Adrenal gland (tissue), 12 donors: ENCODE measurements around the gene AGAP3. TPM values are rescaled to one million over a fixed set of nuclear protein-coding genes. Genes with fewer than 3 reads are reported as not detected.

Experiments
- DNase-seq, 7 donors: peaks; one replicate each; pipeline ENCODE4 v3.0.0-alpha.2; 2019 to 2020
- H3K27ac ChIP-seq, 5 donors: fragments of 200-600 bp; sonication (generic) in 4 of 5; 1 replicate in 3 of 5; 2 replicates in 2 of 5; pipeline versions ENCODE4 v1.5.1 to v1.8.0; 2016 to 2020; ENCODE audit warnings: mild to moderate bottlenecking in 1 of 5
- H3K27me3 ChIP-seq: fragments of 200-600 bp; 2 replicates; pipeline ENCODE4 v1.8.0; 2021
- H3K36me3 ChIP-seq, 2 donors: fragments of 200-600 bp; replicated peaks in 1 of 2; 1 replicate in 1 of 2; 2 replicates in 1 of 2; pipeline versions ENCODE4 v1.5.1 to v1.8.0; 2018 to 2022
- H3K4me1 ChIP-seq, 2 donors: fragments of 200-600 bp; replicated peaks in 1 of 2; 1 replicate in 1 of 2; 2 replicates in 1 of 2; pipeline versions ENCODE4 v1.5.1 to v1.8.0; 2018 to 2021
- H3K4me3 ChIP-seq, 4 donors: fragments of 200-600 bp; sonication (generic) in 3 of 4; one replicate each; pipeline ENCODE4 v1.5.1; 2016 to 2018
- H3K9me3 ChIP-seq, 3 donors: fragments of 200-600 bp; sonication (generic) in 1 of 3; replicated peaks in 1 of 3; 1 replicate in 2 of 3; 2 replicates in 1 of 3; pipeline versions ENCODE4 v1.5.1 to v1.8.0; 2016 to 2021
- POLR2A ChIP-seq, 2 donors: fragments of 450-650 bp; IDR thresholded peaks; one replicate each; pipeline ENCODE4 v1.6.1; 2017; ENCODE audit warnings: antibody characterized with exemption in 2 of 2, mild to moderate bottlenecking in 2 of 2, moderate library complexity in 1 of 2
- WGBS, 4 donors: extraction: QIAGEN DNeasy Blood & Tissue Kit in 2 of 4; methylation state at CpG; one replicate each; pipeline versions ENCODE4 v1.1.5 to v1.1.7; 2013 to 2017; 5-methylcytosine and 5-hydroxymethylcytosine counted together
- intact Hi-C, 2 donors: fragments of 100-400 bp; cut with DNase I; formaldehyde crosslinking; loops; one replicate each; pipeline versions ENCODE4 v1.14.1 to v1.15.0; 2022 to 2023
- polyA plus RNA-seq, 3 donors: library from polyadenylated mRNA; stranded (reverse); fragments of 200-250 nt in 2 of 3; fragments of 350-450 nt in 1 of 3; fragmentation: Illumina TruSeq in 1 of 3; extraction: RNeasy Lipid Tissue Mini Kit (QIAGEN cat#74804) in 1 of 3; gene quantifications; one replicate each; pipeline ENCODE4 v1.2.3, GENCODE V29; 2013 to 2014
- total RNA-seq, 9 donors: library from RNA; depleted of rRNA in 4 of 9; stranded (reverse); fragments of >200 nt in 4 of 9; fragments of 120-200 nt in 1 of 9; fragmentation: NEBNext Ultra II Directional in 1 of 9; extraction: Animal tissue kit (Norgen Biotek cat#: 25700) in 1 of 9; gene quantifications; one replicate each; pipeline versions ENCODE4 v1.1.0 to v1.2.4, GENCODE V29; 2013 to 2023
- TF ChIP-seq, protein P1 (sequence below), 6 experiments: fragments of 450-650 bp in 4 of 6; fragments of 200-600 bp in 2 of 6; sonication (generic) in 1 of 6; IDR thresholded peaks; 1 replicate in 5 of 6; 2 replicates in 1 of 6; pipeline versions ENCODE4 v1.5.1 to v1.8.0; 2016 to 2021; ENCODE audit warnings: antibody characterized with exemption in 6 of 6, mild to moderate bottlenecking in 2 of 6, moderate library complexity in 1 of 6
- donor health status: healthy with polysubstance abuse.
- donor health status: Bipolar disorder and iron deficiency.
- donor health status: DM: yes; HTN: yes; CAD: no.
- donor health status: DM: no; HTN: no; CAD: no.
- donor health status: DM: no; HTN: no; CAD: no.
- donor health status: DM: yes; HTN: yes; CAD: no.

AGAP3 gene
- total and polyA plus RNA-seq, 12 donors, result 17.2 to 236 (median 50.9) TPM

DNA sequence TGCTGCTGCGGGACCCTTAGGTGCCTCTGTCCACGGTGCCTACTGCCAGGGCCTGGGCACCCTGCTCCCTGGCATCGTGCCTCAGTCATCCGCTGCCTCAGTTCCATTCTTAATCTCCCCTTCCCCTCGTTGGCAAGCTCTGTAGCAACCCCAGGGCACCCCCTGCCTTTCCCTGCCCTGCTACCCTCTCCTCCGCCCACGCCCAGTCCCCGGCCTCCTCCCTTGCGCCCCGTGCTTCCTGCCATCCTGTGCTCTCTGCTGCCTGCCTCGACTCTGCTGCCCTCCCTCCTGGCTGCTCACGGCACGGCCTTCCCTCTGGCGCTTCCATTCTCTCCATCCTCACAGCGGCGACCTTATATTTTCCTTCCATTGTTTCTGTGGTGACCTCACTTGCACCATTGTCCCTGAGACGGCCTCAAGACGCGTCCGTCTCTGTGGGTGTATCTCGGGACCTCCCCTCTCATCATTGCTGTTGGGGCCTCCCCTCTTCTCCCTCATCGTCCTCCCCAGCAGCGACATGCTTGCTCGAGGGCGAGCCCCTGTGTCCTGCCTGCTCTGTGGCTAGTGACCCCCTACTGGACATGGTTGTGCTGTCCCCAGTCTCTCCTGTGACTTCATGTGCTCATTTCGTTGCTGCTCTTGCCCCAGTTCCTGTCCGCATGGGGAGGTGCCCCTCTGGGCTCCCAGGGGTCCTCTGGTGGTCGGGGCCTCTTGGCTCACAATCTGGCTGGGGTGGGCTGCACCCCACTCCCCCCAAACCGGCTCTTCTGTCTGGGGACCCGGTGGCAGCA, 35.3 kb downstream of the AGAP3 start:
- no peaks in the 10 kb centered on the region for H3K27me3 ChIP-seq
- H3K4me1 ChIP-seq, result peaks cover 0 to 7% of the 10 kb centered on the region in 2 donors
- no peak overlapping the region for H3K4me3 ChIP-seq
- no peak overlapping the region for H3K27ac ChIP-seq
- peaks cover 0 to 68% of the 10 kb centered on the region in 2 donors for H3K36me3 ChIP-seq
- TF ChIP-seq POLR2A (IDR thresholded peaks at IDR 0.05), result no peak
- TF ChIP-seq, protein P1, sequence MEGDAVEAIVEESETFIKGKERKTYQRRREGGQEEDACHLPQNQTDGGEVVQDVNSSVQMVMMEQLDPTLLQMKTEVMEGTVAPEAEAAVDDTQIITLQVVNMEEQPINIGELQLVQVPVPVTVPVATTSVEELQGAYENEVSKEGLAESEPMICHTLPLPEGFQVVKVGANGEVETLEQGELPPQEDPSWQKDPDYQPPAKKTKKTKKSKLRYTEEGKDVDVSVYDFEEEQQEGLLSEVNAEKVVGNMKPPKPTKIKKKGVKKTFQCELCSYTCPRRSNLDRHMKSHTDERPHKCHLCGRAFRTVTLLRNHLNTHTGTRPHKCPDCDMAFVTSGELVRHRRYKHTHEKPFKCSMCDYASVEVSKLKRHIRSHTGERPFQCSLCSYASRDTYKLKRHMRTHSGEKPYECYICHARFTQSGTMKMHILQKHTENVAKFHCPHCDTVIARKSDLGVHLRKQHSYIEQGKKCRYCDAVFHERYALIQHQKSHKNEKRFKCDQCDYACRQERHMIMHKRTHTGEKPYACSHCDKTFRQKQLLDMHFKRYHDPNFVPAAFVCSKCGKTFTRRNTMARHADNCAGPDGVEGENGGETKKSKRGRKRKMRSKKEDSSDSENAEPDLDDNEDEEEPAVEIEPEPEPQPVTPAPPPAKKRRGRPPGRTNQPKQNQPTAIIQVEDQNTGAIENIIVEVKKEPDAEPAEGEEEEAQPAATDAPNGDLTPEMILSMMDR (IDR thresholded peaks at IDR 0.05), result no peak
- DNase-seq, result no peak
- intact Hi-C loops, result loop anchor here (5.0 to 10.0 kb wide), 2 partner anchors 51 to 183 kb away; no protein-coding TSS in a partner anchor
- no peaks in the 10 kb centered on the region for H3K9me3 ChIP-seq
- WGBS, 4 donors, result 84 to 88% (median 87%) methylated on average over 27 to 30 of the region's 30 CpGs

DNA sequence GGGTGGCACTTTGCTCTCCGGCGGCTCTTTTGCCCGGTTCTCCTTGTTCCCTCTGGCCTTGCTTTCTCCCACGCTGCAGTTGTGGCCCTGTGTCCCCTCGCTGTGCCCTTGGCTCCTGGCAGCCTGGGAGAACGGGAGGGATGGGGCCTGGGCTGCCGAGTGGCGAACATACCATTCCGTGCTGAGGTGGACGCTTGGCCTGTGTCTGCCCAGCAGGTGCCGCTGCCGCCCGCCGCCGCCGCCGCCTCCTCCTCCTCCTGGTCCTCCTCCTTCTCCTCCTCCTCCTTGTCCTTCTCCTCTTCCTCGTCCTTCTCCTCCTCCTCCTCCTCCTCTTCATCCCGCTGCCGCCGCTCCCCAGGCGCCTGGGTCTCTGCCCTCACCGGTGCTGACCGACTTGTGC, 36.0 kb downstream of the AGAP3 start:
- 81 to 91% (median 89%) methylated on average over 19 to 24 of the region's 24 CpGs for WGBS, 4 donors
- Histone ChIP-seq H3K27ac (no peak overlapping the region), H3K27me3 (no peaks in the 10 kb centered on the region), H3K36me3 (peaks cover 0 to 68% of the 10 kb centered on the region in 2 donors), H3K4me3 (no peak overlapping the region), H3K4me1 (peaks cover 0 to 7% of the 10 kb centered on the region in 2 donors), H3K9me3 (no peaks in the 10 kb centered on the region)
- DNase-seq, result no peak
- intact Hi-C loops, result loop anchor here (5.0 to 10.0 kb wide), 2 partner anchors 50 to 183 kb away; no protein-coding TSS in a partner anchor
- TF ChIP-seq POLR2A (IDR thresholded peaks at IDR 0.05), result no peak
- TF ChIP-seq, protein P1 (IDR thresholded peaks at IDR 0.05), result no peak

DNA sequence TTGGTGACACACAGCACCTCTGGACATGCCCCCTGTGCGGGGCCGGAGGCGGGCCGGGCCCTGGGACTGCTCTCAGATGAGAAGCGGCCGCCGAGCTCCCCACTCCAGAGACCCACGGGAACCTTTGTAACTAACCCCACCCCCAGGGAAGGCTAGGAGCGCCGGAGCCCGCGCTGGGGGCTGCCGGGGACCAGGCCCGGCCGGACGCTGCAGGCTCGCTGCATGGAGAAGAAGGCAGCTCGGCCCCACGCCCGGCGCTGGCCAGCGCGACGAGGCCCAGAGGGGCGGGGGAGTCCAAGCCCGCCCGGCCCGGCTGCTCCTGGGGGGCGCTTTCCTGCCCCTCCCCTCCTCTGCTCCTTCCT, 36.5 kb downstream of the AGAP3 start:
- H3K9me3 ChIP-seq, result no peaks in the 10 kb centered on the region
- H3K36me3 ChIP-seq, result peaks cover 0 to 65% of the 10 kb centered on the region in 2 donors
- DNase-seq, result no peak
- no peak overlapping the region for H3K4me3 ChIP-seq
- TF ChIP-seq, protein P1 (IDR thresholded peaks at IDR 0.05), result no peak
- TF ChIP-seq POLR2A (IDR thresholded peaks at IDR 0.05), result no peak
- intact Hi-C loops, result loop anchor here (5.0 to 10.0 kb wide), 2 partner anchors 50 to 182 kb away; no protein-coding TSS in a partner anchor
- 90 to 93% (median 92%) methylated on average over 12 to 29 of the region's 29 CpGs for WGBS, 4 donors
- H3K27me3 ChIP-seq, result no peaks in the 10 kb centered on the region
- H3K4me1 ChIP-seq, result peaks cover 0 to 7% of the 10 kb centered on the region in 2 donors
- no peak overlapping the region for H3K27ac ChIP-seq

DNA sequence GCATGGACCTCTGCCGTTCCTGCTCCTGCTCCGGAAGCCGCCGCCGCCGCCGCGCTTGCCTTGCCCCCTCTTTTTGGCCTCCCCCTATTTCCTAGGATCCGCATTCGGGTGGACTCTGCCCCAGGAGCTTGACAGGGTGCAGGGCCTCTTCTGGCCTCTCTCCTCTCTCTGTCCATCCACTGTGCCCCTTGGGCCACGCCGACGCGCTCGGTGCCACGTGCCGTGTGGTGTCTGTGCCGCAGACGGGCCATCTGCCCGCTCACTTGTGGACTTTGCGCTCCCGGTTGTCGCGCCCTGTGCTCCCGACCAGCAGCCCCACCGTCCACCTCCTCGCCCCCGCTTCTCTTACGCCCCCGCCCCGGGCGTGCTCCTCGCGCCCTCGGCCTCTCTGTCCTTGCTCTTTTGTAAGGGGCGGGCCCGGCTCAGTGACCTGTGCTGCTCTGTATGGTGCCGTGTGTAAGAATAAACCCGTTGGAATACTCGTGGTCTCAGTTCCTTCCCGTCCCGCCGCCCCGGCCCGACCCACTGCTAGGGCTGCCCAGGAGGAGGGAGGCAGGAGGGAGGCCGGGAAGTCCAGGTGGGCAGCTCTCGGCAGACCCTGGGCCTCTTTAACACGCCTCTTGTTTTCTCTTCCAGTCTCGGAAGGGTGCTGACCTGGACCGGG, 37.0 kb downstream of the AGAP3 start:
- intact Hi-C loops, result loop anchor here (5.0 to 10.0 kb wide), 2 partner anchors 49 to 182 kb away; no protein-coding TSS in a partner anchor
- no peak overlapping the region for H3K4me3 ChIP-seq
- WGBS, 4 donors, result 88 to 92% (median 90%) methylated on average over 43 to 50 of the region's 50 CpGs

More for the DNA sequence above, 37.0 kb downstream of the AGAP3 start:
- Histone ChIP-seq H3K36me3 (peaks cover 0 to 66% of the 10 kb centered on the region in 2 donors), H3K27me3 (no peaks in the 10 kb centered on the region), H3K4me1 (peaks cover 0 to 7% of the 10 kb centered on the region in 2 donors), H3K27ac (no peak overlapping the region), H3K9me3 (no peaks in the 10 kb centered on the region)
- TF ChIP-seq, protein P1 (IDR thresholded peaks at IDR 0.05), result no peak
- TF ChIP-seq POLR2A (IDR thresholded peaks at IDR 0.05), result no peak
- no peak for DNase-seq
